GM21367 (cell line): Measurements from ENCODE around the gene ECHDC3.
"Not testable (repeated sequence)": the region's sequence is repeated elsewhere in the genome, so short reads cannot be mapped to it uniquely, and the experiment has no call there.

Source experiments
- ATAC-seq: cut with Tn5 transposase; IDR thresholded peaks from one replicate; pipeline ENCODE4 v1.9.1; 2021; ENCODE audit not compliant: unreplicated experiment

ECHDC3 gene

GRCh38 chr10:11742009-11742778 is at the start of gene ECHDC3:
Gene ECHDC3, plus strand, starts transcription at chr10:11742382. Its CDS starts 195 bp downstream, at chr10:11742577.
- ATAC-seq, result peak; percentile 45

GRCh38 chr10:11693376-11693775 is 48.8 kb upstream of the ECHDC3 start:
- ATAC-seq, result no peak

GRCh38 chr10:11695779-11696178 is 46.4 kb upstream of the ECHDC3 start:
- ATAC-seq, result no peak

GRCh38 chr10:11697718-11698527 is 44.3 kb upstream of the ECHDC3 start:
- ATAC-seq, result no peak

- peak; percentile 74 for ATAC-seq
Observed at GRCh38 chr10:11698691-11699549, 43.3 kb upstream of the ECHDC3 start.

- no peak for ATAC-seq
Observed at GRCh38 chr10:11699550-11700097, 42.6 kb upstream of the ECHDC3 start.

GRCh38 chr10:11700539-11700938 is 41.6 kb upstream of the ECHDC3 start:
- no peak for ATAC-seq

GRCh38 chr10:11701451-11702095 is 40.6 kb upstream of the ECHDC3 start:
- no peak for ATAC-seq

GRCh38 chr10:11702264-11702663 is 39.9 kb upstream of the ECHDC3 start:
- ATAC-seq, result no peak

GRCh38 chr10:11704092-11704491 is 38.1 kb upstream of the ECHDC3 start:
- no peak for ATAC-seq

GRCh38 chr10:11705722-11706121 is 36.5 kb upstream of the ECHDC3 start:
- no peak for ATAC-seq

GRCh38 chr10:11706895-11707567 is 35.2 kb upstream of the ECHDC3 start:
- ATAC-seq, result no peak

GRCh38 chr10:11707624-11708350 is 34.4 kb upstream of the ECHDC3 start:
- ATAC-seq, result no peak

- not testable (repeated sequence) for ATAC-seq
Observed at GRCh38 chr10:11708801-11709200, 33.4 kb upstream of the ECHDC3 start.

- no peak for ATAC-seq
Observed at GRCh38 chr10:11712744-11713143, 29.4 kb upstream of the ECHDC3 start.

GRCh38 chr10:11713186-11713743 is 28.9 kb upstream of the ECHDC3 start:
- no peak for ATAC-seq

- no peak for ATAC-seq
Observed at GRCh38 chr10:11713963-11714362, 28.2 kb upstream of the ECHDC3 start.

GRCh38 chr10:11714750-11715365 is 27.3 kb upstream of the ECHDC3 start:
- ATAC-seq, result no peak
